Fibroblast of peridontal ligament (primary cell): ENCODE measurements around the gene TOP3B.

Source experiments
- DNase-seq: peaks from one replicate; pipeline ENCODE4 v3.0.0-alpha.2; 2010; ENCODE audit errors: extremely low read depth

TOP3B gene

GRCh38 chr22:21961886-21962654, 20.5 kb downstream of the TOP3B start:
- no peak for DNase-seq

DNA sequence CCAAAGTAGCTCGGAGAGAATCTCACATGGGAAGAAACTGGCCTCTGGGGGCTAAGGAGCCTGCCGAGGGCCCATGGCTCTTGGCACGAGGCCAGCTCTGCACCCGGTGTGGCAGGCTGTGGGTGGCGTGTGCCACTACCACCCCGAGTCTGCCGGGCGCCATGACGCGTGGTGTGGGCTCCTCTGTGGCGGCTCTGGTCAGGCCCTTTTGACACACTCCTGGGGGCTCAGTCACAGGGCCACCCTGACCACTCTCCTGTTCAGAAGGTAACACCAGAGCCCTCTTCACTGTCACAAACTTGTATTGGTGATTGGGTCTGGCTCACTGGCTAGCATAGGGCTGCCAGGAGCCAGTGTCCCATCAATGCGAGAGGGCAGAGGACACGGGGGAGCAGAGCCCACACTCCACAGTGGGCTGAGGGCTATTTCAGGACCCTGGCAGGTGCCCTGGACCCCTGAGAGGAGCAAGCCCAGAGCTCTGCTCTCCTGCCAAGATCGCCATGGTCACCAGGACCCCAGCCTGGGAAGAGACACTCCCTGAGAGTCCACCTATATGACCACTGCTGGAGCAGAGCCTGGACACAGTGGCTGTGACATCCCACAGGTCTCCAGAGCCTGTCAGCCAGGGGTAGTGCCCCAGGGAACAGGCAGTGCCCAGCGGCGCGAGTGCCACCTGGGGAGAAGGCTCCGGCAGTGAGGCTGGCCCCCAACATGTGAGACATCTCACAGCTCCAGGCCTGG, 21.3 kb downstream of the TOP3B start:
- DNase-seq: no peak

GRCh38 chr22:21960200-21961126, 22.1 kb downstream of the TOP3B start:
- DNase-seq: no peak

GRCh38 chr22:21959274-21960074, 23.1 kb downstream of the TOP3B start:
- DNase-seq: no peak

- DNase-seq: no peak
Observed at GRCh38 chr22:21958360-21959273, 24.0 kb downstream of the TOP3B start.

DNA sequence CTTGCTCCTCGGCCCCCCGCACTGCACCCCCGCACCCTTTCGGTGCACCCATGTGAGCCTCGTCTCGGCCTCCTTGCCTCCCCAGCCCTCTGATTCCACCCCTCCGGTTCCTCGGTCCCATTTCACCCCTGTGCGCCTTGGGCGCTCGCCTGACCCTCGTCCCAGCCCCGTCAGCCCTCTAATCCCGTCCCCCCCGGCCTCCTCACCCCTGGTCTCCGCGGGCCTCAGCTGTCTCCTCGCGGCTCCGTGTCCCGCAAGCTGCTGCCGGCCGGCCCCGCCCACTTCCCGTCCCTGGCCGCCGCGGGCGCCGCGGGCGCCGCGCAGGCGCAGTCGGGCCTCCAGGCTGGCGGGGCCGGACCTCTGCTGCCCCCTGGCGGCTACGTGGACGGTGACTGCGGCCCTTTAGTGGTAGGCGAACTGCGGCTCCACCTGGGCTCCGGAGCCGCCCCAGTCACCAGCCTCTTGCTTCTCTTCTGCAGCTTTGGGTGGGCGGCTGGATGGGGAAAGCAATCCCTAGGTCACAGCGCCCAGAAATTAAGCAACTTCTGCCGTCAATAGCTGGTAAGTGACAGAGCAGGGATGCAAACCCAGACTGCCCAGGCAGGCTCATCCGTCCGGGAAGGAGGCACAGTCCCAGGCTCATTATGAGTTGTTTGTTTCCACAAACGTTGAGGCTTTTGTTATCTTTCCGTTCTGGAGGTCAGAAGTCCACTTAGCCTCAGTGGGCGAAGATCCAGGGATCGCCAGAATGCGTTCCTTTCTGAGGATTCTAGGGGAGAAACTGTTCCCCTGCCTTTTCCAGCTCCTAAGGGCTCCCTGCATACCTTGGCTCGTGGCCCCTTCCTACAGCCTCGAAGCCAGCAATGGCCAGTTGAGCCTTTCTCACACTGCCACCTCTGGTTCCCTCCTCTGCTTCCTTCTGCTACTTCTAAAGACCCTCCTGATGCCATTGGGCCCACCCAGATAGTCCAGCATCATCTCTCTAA, 29.7 kb downstream of the TOP3B start, which contains the start of gene PPM1F:
TSS of gene PPM1F (minus strand) at position 263 of the 986 bp plus-strand sequence. CDS start 6,800 bp downstream, outside the sequence.
- DNase-seq: peak; percentile 52

- DNase-seq: no peak
Observed at GRCh38 chr22:21951931-21952465, 30.6 kb downstream of the TOP3B start.

DNA sequence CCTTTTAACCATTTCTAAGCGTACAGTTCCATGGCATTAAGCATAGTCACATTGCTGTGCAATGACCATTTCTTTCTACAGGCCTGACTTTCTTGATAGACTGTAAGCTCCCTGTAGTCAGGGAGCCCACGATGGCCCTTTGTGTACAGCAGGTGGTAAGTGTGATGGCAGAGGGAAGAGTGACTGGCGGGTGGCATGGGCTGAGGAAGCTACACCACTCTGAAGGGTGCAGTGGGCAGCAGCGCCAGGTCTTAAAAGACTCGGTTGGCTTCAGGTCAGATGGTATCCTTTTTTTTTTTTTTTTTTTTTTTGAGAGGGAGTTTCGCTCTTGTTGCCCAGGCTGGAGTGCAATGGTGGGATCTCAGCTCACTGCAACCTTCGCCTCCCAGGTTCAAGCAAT, 31.5 kb downstream of the TOP3B start:
- DNase-seq: no peak

DNA sequence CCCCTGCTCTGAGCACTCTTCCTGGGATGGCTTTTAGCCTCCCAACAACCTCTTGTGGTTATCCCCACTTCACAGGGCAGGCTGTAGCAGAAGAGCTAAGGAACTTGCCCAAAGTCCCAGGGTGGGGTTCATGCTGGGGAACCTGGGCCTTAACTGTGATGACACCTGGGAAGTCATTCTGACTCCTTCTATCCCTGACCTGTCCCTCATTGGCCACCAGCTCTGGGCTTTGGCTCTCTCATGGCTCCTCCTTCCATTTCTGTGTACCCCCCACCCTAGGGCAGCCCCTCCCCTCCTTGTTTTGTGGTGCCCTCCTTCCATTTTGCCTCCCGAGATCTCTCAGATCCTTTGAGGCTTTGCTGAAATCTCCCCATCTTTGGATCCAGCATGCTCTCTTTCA, 32.6 kb downstream of the TOP3B start:
- no peak for DNase-seq

GRCh38 chr22:21949569-21949918, 33.0 kb downstream of the TOP3B start:
- no peak for DNase-seq

DNA sequence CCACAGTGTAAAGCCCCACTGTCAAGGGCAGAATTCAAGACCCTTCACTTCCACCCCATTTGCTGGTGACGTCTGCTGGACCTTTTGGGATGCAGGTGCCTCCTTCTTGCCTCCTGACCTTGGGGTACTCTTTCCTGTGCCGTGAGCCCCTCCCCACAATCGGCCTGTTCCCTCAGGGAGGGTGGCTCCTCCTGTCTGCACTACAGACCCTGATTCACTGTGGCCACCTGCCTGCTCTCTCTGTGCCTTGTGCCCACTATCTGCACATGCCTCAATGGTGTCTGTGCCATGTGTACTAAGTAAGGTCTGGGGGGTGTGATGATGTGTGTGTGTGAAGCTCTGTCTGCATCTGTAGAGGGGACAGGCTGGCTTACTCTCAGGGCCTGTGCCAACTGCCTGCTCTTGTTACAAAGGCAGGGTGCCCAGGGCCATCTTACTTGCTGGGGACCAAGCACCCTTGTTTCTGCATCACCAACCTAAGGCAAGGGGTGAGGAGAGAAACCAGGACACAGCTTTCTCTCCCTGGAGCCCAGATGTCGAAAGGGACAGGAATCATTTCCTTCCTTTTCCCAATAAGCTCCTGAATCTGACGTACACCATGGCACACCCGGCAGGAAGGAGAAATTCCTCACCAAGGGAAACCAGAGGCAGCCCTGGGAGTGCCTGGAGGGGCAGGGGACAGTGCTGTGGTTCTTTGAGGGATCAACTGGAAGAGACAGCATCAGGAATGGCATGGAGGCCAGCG, 33.6 kb downstream of the TOP3B start:
- DNase-seq: no peak

DNA sequence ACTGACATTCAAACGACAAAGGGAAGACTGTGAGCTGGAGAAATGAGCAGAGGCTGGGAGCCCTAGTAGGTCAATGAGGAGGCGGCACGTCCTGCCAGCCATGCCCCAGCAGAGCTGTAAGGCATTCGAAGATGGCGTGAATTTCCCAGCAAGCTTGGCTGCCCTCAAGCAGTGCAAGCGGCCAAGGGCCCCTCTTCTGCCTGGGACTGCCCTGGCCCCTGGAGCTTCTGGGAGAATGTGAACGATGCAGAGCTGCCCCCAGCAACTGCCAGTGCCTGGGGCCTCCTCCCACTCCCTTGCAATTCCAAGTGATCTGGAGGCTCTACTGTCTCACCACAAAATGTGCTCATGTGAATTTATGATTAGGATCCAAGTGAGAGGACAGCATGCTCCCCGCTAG, 34.2 kb downstream of the TOP3B start:
- no peak for DNase-seq

DNA sequence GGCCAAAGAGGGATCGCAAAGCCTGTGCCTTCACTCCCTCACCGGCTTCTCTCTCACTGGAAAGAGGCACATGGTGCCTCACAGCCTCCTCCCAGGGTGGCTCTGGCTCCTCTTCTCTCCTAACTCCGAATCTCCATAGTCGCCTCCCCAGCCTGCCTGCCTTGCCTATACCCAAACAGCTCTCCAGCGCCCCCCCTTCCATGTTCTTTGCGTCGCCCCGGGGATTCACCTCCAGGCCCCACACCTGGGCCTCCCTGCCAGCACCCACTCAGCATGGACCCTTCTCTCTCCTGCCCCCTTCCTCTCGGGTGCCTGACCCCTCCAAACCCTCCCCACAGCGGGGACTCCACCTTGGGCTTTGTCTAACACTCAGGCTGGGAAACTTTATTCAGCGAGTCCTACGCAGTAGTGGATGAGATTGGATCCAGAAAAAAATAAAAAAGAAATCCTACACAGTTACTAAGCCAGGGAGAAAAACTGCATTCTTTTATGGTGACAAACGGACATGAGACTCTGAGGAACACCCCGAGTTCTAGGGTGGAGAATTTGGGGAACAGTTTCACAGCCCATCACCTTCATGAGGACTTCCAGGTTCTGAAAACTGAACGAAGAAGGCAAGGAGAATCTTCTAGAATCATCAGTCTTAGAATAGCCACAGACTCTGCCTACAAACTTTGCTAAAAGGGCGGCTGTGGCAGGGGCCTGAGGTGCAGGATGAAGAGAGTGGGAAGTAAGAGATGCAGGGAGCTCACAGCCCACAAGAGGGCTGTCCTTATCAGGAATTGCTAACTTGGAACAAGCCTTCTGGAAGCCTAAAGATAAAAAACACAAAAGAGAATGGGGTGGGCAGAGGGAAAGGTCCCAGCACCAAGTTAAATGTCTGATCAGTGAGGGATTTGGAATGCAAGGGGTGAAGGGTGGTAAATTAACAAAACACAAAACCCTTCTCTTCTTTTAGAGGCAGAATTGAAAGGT, 35.3 kb downstream of the TOP3B start:
- peak; percentile 70 for DNase-seq

DNA sequence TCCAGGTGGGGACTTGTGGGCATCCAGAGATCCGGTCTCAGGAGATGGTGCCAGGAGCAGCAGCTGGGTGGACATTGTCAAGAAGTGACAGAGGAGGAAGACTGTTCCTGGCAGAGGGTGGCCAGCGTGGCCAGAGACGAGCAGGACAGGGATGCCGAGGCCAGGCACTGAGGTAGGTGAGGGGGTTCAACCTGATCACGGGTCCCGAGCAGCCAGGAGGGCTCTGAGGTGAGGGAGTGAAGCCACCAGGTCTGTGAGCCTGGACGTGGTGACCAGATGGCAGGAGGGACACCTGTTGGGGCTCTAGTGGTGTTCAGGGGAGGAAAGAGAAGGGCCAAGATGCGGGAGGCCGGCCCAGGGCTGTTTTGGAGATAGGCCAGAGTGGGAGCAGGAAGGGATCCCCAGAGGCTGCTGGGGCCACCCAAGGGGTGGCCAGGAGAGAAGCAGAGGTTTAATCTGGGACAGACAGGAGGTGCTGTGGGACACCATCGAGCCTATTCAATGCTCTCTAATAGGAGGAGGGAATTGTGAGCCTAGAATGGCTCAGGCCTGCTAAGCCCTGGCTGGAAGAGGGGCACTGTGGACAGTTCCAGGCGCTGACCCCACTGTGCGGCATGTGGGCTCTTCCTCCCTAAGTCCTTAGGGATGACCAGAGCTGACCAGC, 36.2 kb downstream of the TOP3B start:
- no peak for DNase-seq

- DNase-seq: no peak
Observed at GRCh38 chr22:21945453-21946261, 36.9 kb downstream of the TOP3B start.
